ENCODE results near the gene ITGB2. TPM values are rescaled to one million over a fixed set of nuclear protein-coding genes. Genes with fewer than 3 reads are reported as not detected.

ITGB2 gene
- total RNA-seq, 1 experiment from 2014 or later = 1.5 TPM

DNA sequence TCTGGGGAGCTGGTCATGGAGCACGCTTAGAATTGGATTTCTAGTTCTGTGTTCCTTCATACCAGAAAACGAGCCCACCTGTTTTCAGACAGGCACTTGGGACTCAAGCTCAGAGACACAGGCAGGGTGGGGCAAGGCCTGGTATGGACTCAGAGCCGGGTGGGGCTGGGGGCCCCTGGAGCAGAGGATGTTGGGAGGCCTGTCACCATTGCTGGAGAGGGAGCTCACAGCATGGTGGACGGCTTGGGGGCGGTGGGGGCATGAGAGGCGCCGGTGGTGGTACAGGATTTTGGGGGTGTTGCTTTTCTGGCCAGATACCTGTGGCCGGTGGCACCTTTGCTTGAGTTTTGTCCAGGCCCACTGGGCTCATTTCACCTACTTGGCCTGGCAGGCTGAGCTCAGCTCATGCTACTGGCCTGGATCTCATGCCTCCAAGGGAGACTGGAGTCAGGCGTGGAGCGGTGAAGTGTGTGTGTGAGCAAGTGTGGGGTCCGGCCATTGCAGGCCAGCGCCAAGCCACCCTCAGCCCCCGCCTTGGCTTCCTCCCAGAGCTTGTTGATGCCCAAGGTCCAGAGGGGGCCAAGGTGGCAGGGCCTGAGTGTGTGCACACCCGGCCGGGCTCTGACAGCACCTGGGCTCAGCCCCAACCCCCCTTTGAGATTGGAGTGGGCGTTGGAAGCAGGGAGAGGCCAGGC, 27.9 kb upstream of the ITGB2 start (continued):
- TF ChIP-seq, protein P1, sequence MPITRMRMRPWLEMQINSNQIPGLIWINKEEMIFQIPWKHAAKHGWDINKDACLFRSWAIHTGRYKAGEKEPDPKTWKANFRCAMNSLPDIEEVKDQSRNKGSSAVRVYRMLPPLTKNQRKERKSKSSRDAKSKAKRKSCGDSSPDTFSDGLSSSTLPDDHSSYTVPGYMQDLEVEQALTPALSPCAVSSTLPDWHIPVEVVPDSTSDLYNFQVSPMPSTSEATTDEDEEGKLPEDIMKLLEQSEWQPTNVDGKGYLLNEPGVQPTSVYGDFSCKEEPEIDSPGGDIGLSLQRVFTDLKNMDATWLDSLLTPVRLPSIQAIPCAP (CRISPR knock-in tag; IDR thresholded peaks at IDR 0.05) = no peak
- TF ChIP-seq, protein P2, sequence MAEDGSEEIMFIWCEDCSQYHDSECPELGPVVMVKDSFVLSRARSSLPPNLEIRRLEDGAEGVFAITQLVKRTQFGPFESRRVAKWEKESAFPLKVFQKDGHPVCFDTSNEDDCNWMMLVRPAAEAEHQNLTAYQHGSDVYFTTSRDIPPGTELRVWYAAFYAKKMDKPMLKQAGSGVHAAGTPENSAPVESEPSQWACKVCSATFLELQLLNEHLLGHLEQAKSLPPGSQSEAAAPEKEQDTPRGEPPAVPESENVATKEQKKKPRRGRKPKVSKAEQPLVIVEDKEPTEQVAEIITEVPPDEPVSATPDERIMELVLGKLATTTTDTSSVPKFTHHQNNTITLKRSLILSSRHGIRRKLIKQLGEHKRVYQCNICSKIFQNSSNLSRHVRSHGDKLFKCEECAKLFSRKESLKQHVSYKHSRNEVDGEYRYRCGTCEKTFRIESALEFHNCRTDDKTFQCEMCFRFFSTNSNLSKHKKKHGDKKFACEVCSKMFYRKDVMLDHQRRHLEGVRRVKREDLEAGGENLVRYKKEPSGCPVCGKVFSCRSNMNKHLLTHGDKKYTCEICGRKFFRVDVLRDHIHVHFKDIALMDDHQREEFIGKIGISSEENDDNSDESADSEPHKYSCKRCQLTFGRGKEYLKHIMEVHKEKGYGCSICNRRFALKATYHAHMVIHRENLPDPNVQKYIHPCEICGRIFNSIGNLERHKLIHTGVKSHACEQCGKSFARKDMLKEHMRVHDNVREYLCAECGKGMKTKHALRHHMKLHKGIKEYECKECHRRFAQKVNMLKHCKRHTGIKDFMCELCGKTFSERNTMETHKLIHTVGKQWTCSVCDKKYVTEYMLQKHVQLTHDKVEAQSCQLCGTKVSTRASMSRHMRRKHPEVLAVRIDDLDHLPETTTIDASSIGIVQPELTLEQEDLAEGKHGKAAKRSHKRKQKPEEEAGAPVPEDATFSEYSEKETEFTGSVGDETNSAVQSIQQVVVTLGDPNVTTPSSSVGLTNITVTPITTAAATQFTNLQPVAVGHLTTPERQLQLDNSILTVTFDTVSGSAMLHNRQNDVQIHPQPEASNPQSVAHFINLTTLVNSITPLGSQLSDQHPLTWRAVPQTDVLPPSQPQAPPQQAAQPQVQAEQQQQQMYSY (CRISPR knock-in tag; IDR thresholded peaks at IDR 0.05) = no peak

DNA sequence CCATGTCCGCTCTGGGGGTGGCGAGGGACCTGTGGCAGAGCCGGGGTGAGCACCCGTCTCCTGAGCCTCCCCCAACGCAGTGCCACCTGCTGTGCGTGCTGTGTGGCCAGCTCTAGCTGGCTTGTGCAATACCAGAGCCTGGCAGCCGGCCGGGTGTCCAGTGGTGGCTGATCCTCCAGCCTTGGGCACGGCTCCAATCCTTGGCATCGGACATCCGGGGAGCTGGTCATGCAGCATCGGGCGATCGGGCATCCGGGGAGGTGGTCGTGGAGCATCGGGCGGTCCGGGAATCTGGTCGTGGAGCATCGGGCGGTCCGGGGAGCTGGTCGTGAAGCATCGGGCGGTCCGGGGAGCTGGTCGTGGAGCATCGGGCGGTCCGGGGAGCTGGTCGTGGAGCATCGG, 27.2 kb upstream of the ITGB2 start:
- Mint-ChIP-seq H3K36me3 (peaks cover 35% of the 10 kb centered on the region), H3K9me3 (no peaks in the 10 kb centered on the region), H3K4me3 (no peak overlapping the region), H3K4me1 (0 out of 2 replicates have a peak, but pooled peaks cover 2% of the 10 kb centered on the region), H3K27ac (no peak overlapping the region), H3K27me3 (ENCODE audit: low read depth) (no peaks in the 10 kb centered on the region)
- ATAC-seq (no peak), DNase-seq (ENCODE audit: low spot score) (no peak)
- TF ChIP-seq ZNF219 (CRISPR knock-in tag; IDR thresholded peaks at IDR 0.05; ENCODE audit: borderline replicate concordance) (no peak), ZBTB21 (CRISPR knock-in tag; IDR thresholded peaks at IDR 0.05; ENCODE audit: borderline replicate concordance) (no peak), NR3C1 (CRISPR knock-in tag; conservative IDR thresholded peaks at IDR 0.05; ENCODE audit: low read depth) (no peak), TEAD1 (CRISPR knock-in tag; IDR thresholded peaks at IDR 0.05) (no peak), ZNF671 (CRISPR knock-in tag; IDR thresholded peaks at IDR 0.05) (no peak), GABPB1 (CRISPR knock-in tag; IDR thresholded peaks at IDR 0.05) (no peak), NR2C2 (CRISPR knock-in tag; IDR thresholded peaks at IDR 0.05) (no peak), FOXJ3 (CRISPR knock-in tag; IDR thresholded peaks at IDR 0.05; ENCODE audit: borderline replicate concordance) (no peak), CREB1 (CRISPR knock-in tag; IDR thresholded peaks at IDR 0.05) (no peak)
- TF ChIP-seq, protein P3, sequence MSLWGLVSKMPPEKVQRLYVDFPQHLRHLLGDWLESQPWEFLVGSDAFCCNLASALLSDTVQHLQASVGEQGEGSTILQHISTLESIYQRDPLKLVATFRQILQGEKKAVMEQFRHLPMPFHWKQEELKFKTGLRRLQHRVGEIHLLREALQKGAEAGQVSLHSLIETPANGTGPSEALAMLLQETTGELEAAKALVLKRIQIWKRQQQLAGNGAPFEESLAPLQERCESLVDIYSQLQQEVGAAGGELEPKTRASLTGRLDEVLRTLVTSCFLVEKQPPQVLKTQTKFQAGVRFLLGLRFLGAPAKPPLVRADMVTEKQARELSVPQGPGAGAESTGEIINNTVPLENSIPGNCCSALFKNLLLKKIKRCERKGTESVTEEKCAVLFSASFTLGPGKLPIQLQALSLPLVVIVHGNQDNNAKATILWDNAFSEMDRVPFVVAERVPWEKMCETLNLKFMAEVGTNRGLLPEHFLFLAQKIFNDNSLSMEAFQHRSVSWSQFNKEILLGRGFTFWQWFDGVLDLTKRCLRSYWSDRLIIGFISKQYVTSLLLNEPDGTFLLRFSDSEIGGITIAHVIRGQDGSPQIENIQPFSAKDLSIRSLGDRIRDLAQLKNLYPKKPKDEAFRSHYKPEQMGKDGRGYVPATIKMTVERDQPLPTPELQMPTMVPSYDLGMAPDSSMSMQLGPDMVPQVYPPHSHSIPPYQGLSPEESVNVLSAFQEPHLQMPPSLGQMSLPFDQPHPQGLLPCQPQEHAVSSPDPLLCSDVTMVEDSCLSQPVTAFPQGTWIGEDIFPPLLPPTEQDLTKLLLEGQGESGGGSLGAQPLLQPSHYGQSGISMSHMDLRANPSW (CRISPR knock-in tag; conservative IDR thresholded peaks at IDR 0.05; ENCODE audit: low read depth) = no peak
- CTCF ChIA-PET = interaction anchor here (0.7 to 3.4 kb wide), 7 partner anchors 55 to 648 kb away, joined by 3 to 58 read pairs (median 4); no protein-coding TSS in a partner anchor
- POLR2A ChIA-PET = no interaction called here

DNA sequence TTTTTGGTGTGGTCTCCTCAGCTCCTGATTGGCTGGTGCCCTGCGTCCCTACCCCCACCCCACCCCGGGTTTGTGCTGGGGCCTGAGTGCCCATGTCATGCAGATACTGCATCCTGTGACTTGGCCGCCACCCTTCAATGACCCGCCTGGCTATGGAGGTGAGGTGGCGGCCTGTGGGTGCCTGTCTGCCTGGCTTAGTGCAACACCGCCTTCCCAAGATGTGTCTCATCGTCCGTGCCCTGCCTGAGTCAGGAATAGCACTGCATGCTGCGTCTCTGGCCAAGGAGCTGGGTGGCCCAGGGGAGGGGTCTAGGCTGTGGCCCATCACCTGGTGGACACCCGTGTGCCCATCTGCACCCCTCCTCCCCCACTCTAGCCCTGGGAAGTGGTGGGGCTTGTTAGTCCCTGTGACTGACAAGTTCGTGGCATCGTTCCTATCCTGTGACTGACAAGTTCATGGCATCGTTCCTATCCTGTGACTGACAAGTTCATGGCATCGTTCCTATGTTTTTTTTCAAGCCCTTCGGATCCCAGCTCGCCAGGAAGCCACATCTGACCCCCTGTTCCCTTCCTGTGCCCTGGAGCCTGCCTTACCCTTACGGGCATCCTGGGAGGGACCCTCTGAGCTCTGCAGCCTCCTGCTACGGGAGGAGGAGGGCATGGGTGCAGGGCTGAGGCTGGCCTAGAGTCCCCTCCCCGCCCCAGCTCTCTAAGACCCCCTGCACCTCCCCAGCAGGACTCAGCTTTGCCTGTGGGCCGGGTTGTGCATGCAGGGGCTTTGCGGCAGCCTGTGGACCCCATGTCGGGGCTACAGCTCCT, 26.6 kb upstream of the ITGB2 start:
- Mint-ChIP-seq H3K4me1 (0 out of 2 replicates have a peak, but pooled peaks cover 2% of the 10 kb centered on the region), H3K27ac (no peak overlapping the region), H3K36me3 (peaks cover 39% of the 10 kb centered on the region), H3K9me3 (no peaks in the 10 kb centered on the region), H3K4me3 (no peak overlapping the region), H3K27me3 (ENCODE audit: low read depth) (no peaks in the 10 kb centered on the region)
- DNase-seq (ENCODE audit: low spot score) (no peak), ATAC-seq (no peak)
- ChIA-PET POLR2A (no interaction called here), CTCF (interaction anchor here (1.1 to 3.4 kb wide), 3 partner anchors 55 to 649 kb away, joined by 3 to 58 read pairs (median 8); no protein-coding TSS in a partner anchor)
- TF ChIP-seq, protein P2 (CRISPR knock-in tag; IDR thresholded peaks at IDR 0.05) = no peak
- TF ChIP-seq, protein P3 (CRISPR knock-in tag; conservative IDR thresholded peaks at IDR 0.05; ENCODE audit: low read depth) = no peak
- TF ChIP-seq, protein P4, sequence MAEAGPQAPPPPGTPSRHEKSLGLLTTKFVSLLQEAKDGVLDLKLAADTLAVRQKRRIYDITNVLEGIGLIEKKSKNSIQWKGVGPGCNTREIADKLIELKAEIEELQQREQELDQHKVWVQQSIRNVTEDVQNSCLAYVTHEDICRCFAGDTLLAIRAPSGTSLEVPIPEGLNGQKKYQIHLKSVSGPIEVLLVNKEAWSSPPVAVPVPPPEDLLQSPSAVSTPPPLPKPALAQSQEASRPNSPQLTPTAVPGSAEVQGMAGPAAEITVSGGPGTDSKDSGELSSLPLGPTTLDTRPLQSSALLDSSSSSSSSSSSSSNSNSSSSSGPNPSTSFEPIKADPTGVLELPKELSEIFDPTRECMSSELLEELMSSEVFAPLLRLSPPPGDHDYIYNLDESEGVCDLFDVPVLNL (CRISPR knock-in tag; IDR thresholded peaks at IDR 0.05; ENCODE audit: borderline replicate concordance, low read depth) = no peak
